Endodermal cell (in vitro differentiated cells): ENCODE results near the gene RTEL1. TPM values are rescaled to one million over a fixed set of nuclear protein-coding genes. Genes with fewer than 3 reads are reported as not detected.

Experiments used
- DNase-seq: peaks from one replicate; pipeline ENCODE4 v3.0.0-alpha.2; 2017
- H3K27ac ChIP-seq: 2 replicates; pipeline ENCODE4 v1.5.1; 2013; ENCODE audit warnings: mild to moderate bottlenecking, low read depth, low read length, moderate library complexity
- H3K27me3 ChIP-seq: 2 replicates; pipeline ENCODE4 v1.6.1; 2013; ENCODE audit warnings: mild to moderate bottlenecking, low read length, moderate library complexity; ENCODE audit not compliant: insufficient read depth, control insufficient read depth, poor library complexity, severe bottlenecking
- H3K36me3 ChIP-seq: 2 replicates; pipeline ENCODE4 v1.7.0; 2013; ENCODE audit warnings: mild to moderate bottlenecking, low read length, moderate library complexity; ENCODE audit not compliant: control insufficient read depth, insufficient read depth
- H3K4me1 ChIP-seq: one replicate; pipeline ENCODE4 v1.7.0; 2013; ENCODE audit warnings: low read length; ENCODE audit not compliant: control insufficient read depth, insufficient read depth
- H3K4me3 ChIP-seq: 2 replicates; pipeline ENCODE4 v1.5.1; 2013; ENCODE audit warnings: mild to moderate bottlenecking, low read length, moderate library complexity
- H3K9ac ChIP-seq: 2 replicates; pipeline ENCODE4 v1.6.1; 2013; ENCODE audit warnings: mild to moderate bottlenecking, low read length, moderate library complexity; ENCODE audit not compliant: poor library complexity, severe bottlenecking; ENCODE audit errors: extremely low read depth
- H3K9me3 ChIP-seq: 2 replicates; pipeline ENCODE4 v1.6.1; 2013; ENCODE audit warnings: mild to moderate bottlenecking, low read length, moderate library complexity; ENCODE audit not compliant: control insufficient read depth
- H3K27ac Mint-ChIP-seq: 2 replicates; pipeline ENCODE4 v1.8.0; 2020; ENCODE audit warnings: mixed read lengths
- H3K27me3 Mint-ChIP-seq: 2 replicates; pipeline ENCODE4 v1.8.0; 2021; ENCODE audit warnings: mild to moderate bottlenecking, mixed read lengths; ENCODE audit not compliant: insufficient read depth
- H3K36me3 Mint-ChIP-seq: 2 replicates; pipeline ENCODE4 v1.8.0; 2020; ENCODE audit warnings: low read depth, mixed read lengths
- H3K4me1 Mint-ChIP-seq: 2 replicates; pipeline ENCODE4 v1.8.0; 2020; ENCODE audit warnings: mixed read lengths
- H3K4me3 Mint-ChIP-seq: 2 replicates; pipeline ENCODE4 v1.8.0; 2020; ENCODE audit warnings: mild to moderate bottlenecking, moderate library complexity, mixed read lengths
- H3K9me3 Mint-ChIP-seq: 2 replicates; pipeline ENCODE4 v1.8.0; 2020; ENCODE audit warnings: mild to moderate bottlenecking, mixed read lengths
- WGBS, 2 experiments: methylation state at CpG; one replicate each; pipeline versions ENCODE4 v1.1.5 to v1.1.7; 2013; ENCODE audit warnings: missing lambda C conversion rate in 2 of 2, mixed read lengths in 1 of 2; ENCODE audit not compliant: insufficient coverage in 1 of 2, insufficient read length in 1 of 2; 5-methylcytosine and 5-hydroxymethylcytosine counted together
- total RNA-seq, 2 donors: library from RNA; stranded (reverse); fragmentation: NEBNext Ultra II Directional in 1 of 2; extraction: Animal tissue kit (Norgen Biotek cat#: 25700) in 1 of 2; gene quantifications; 2 replicates in 1 of 2; 3 replicates in 1 of 2; pipeline ENCODE4 v1.2.1, GENCODE V29; 2021
- TF ChIP-seq, protein P1 (sequence below): fragments of 200-600 bp; sonication (generic); conservative IDR thresholded peaks from 2 replicates; pipeline ENCODE4 v1.5.0; 2021; ENCODE audit warnings: antibody characterized with exemption, mild to moderate bottlenecking

Gene RTEL1
- total RNA-seq, 2 donors from 2014 or later, result 33.9 to 36.7 TPM

DNA sequence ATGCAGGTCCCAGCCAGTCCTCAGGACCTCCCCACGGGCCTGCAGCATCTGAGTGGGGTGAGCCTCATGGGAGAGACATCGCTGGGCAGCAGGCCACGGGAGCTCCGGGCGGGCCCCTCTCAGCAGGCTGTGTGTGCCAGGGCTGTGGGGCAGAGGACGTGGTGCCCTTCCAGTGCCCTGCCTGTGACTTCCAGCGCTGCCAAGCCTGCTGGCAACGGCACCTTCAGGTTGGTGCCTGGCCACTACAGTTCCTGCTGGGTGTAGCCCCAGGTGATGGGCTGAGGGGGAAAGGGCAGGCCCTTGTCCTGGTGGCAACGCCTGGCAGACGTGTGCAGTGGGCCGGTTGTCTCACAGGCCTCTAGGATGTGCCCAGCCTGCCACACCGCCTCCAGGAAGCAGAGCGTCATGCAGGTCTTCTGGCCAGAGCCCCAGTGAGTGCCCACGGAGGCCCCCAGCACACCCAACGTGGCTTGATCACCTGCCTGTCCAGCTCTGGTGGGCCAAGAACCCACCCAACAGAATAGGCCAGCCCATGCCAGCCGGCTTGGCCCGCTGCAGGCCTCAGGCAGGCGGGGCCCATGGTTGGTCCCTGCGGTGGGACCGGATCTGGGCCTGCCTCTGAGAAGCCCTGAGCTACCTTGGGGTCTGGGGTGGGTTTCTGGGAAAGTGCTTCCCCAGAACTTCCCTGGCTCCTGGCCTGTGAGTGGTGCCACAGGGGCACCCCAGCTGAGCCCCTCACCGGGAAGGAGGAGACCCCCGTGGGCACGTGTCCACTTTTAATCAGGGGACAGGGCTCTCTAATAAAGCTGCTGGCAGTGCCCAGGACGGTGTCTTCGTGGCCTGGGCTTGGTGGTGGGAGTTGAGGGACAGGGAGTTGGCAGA, 37.6 kb downstream of the RTEL1 start:
- Histone ChIP-seq H3K27me3 (no peaks in the 10 kb centered on the region), H3K27ac (no peak overlapping the region), H3K9me3 (no peaks in the 10 kb centered on the region), H3K36me3 (no peaks in the 10 kb centered on the region), H3K9ac (no peak overlapping the region), H3K4me3 (no peak overlapping the region), H3K4me1 (no peaks in the 10 kb centered on the region)
- no peaks in the 10 kb centered on the region for H3K27me3 Mint-ChIP-seq
- H3K9me3 Mint-ChIP-seq, result peaks cover 2% of the 10 kb centered on the region
- no peaks in the 10 kb centered on the region for H3K4me1 Mint-ChIP-seq
- TF ChIP-seq, protein P1, sequence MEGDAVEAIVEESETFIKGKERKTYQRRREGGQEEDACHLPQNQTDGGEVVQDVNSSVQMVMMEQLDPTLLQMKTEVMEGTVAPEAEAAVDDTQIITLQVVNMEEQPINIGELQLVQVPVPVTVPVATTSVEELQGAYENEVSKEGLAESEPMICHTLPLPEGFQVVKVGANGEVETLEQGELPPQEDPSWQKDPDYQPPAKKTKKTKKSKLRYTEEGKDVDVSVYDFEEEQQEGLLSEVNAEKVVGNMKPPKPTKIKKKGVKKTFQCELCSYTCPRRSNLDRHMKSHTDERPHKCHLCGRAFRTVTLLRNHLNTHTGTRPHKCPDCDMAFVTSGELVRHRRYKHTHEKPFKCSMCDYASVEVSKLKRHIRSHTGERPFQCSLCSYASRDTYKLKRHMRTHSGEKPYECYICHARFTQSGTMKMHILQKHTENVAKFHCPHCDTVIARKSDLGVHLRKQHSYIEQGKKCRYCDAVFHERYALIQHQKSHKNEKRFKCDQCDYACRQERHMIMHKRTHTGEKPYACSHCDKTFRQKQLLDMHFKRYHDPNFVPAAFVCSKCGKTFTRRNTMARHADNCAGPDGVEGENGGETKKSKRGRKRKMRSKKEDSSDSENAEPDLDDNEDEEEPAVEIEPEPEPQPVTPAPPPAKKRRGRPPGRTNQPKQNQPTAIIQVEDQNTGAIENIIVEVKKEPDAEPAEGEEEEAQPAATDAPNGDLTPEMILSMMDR, result no peak
- peak; percentile 43 for DNase-seq
- WGBS, 2 experiments, result 92 to 99% methylated on average over 16 to 25 of the region's 25 CpGs
- H3K27ac Mint-ChIP-seq, result no peak overlapping the region
- peaks cover 10% of the 10 kb centered on the region for H3K36me3 Mint-ChIP-seq
- no peak overlapping the region for H3K4me3 Mint-ChIP-seq

DNA sequence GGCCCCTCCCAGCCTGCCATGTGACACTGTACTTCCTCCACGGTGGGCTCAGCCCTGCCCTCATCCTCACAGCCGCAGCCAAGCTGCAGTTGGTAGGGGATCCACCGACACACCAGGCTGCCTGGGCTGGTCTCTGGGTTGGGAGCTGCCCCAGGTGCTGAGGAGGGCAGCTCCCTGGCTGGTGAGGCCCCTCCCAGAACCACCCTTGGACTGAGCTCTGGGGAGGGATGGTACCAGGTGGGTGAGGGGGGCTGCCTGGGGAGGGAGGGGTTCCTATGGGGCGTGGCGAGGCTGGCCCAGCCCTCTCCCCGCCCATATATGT, 38.2 kb downstream of the RTEL1 start:
- H3K4me3 Mint-ChIP-seq, result no peak overlapping the region

DNA sequence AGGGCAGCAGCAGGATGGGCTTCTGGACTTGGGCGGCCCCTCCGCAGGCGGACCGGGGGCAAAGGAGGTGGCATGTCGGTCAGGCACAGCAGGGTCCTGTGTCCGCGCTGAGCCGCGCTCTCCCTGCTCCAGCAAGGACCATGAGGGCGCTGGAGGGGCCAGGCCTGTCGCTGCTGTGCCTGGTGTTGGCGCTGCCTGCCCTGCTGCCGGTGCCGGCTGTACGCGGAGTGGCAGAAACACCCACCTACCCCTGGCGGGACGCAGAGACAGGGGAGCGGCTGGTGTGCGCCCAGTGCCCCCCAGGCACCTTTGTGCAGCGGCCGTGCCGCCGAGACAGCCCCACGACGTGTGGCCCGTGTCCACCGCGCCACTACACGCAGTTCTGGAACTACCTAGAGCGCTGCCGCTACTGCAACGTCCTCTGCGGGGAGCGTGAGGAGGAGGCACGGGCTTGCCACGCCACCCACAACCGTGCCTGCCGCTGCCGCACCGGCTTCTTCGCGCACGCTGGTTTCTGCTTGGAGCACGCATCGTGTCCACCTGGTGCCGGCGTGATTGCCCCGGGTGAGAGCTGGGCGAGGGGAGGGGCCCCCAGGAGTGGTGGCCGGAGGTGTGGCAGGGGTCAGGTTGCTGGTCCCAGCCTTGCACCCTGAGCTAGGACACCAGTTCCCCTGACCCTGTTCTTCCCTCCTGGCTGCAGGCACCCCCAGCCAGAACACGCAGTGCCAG, 38.7 kb downstream of the RTEL1 start, which contains the start of gene TNFRSF6B:
TSS of gene TNFRSF6B (plus strand) at position 25 of the 729 bp plus-strand sequence. CDS start at position 141, 116 bp downstream.
- Histone ChIP-seq H3K9me3 (no peaks in the 10 kb centered on the region), H3K4me3 (no peak within 1 kb of the TSS), H3K9ac (no peak within 1 kb of the TSS), H3K27me3 (no peaks in the 10 kb centered on the region), H3K36me3 (no peaks in the 10 kb centered on the region), H3K4me1 (no peaks in the 10 kb centered on the region), H3K27ac (no peak within 1 kb of the TSS)
- Mint-ChIP-seq H3K4me1 (no peaks in the 10 kb centered on the region), H3K36me3 (peaks cover 6% of the 10 kb centered on the region), H3K27ac (no peak within 1 kb of the TSS), H3K4me3 (no peak within 1 kb of the TSS), H3K9me3 (peaks cover 2% of the 10 kb centered on the region), H3K27me3 (no peaks in the 10 kb centered on the region)
- TF ChIP-seq, protein P1, result no peak
- 79 to 88% methylated on average over 28 to 52 of the region's 52 CpGs for WGBS, 2 experiments
- DNase-seq, result peak; percentile 67

More for the DNA sequence above, 38.2 kb downstream of the RTEL1 start:
- Histone ChIP-seq H3K27ac (no peak overlapping the region), H3K9ac (no peak overlapping the region), H3K27me3 (no peaks in the 10 kb centered on the region), H3K4me1 (no peaks in the 10 kb centered on the region), H3K4me3 (no peak overlapping the region), H3K9me3 (no peaks in the 10 kb centered on the region), H3K36me3 (no peaks in the 10 kb centered on the region)
- TF ChIP-seq, protein P1, result no peak
- WGBS, 2 experiments, result 72% methylated on average over 6 of the region's 6 CpGs; no CpG with 5 or more reads in 1 of the 2 experiments
- H3K4me1 Mint-ChIP-seq, result no peaks in the 10 kb centered on the region
- H3K27me3 Mint-ChIP-seq, result no peaks in the 10 kb centered on the region
- no peak overlapping the region for H3K27ac Mint-ChIP-seq
- peaks cover 2% of the 10 kb centered on the region for H3K9me3 Mint-ChIP-seq
- H3K36me3 Mint-ChIP-seq, result peaks cover 9% of the 10 kb centered on the region
- peak; percentile 90 for DNase-seq
